HUES6 (cell line): ENCODE measurements around the gene FGF12.
A peak's percentile ranks its signal among the peaks of the same experiment; 100 is the strongest.

Experiments
- H3K27ac ChIP-seq: 2 replicates; pipeline ENCODE4 v1.7.0; 2013; ENCODE audit warnings: low read depth, mild to moderate bottlenecking, low read length, inconsistent platforms
- H3K27me3 ChIP-seq: 2 replicates; pipeline ENCODE4 v1.6.1; 2013; ENCODE audit warnings: low read length; ENCODE audit not compliant: control insufficient read depth, insufficient read depth
- H3K36me3 ChIP-seq: 2 replicates; pipeline ENCODE4 v1.6.1; 2013; ENCODE audit warnings: low read length; ENCODE audit not compliant: control insufficient read depth, insufficient read depth
- H3K4me1 ChIP-seq: 2 replicates; pipeline ENCODE4 v1.6.1; 2013; ENCODE audit warnings: low read length; ENCODE audit not compliant: control insufficient read depth, insufficient read depth
- H3K4me3 ChIP-seq: 2 replicates; pipeline ENCODE4 v1.5.1; 2013; ENCODE audit warnings: low read depth, low read length
- H3K9ac ChIP-seq: one replicate; pipeline ENCODE4 v1.6.1; 2013; ENCODE audit warnings: mild to moderate bottlenecking, low read length
- H3K9me3 ChIP-seq: 2 replicates; pipeline ENCODE4 v1.6.1; 2013; ENCODE audit warnings: low read depth, low read length; ENCODE audit not compliant: control insufficient read depth, insufficient read depth

The FGF12 gene

GRCh38 chr3:192409838-192410683 lies 317.3 kb downstream of the FGF12 start:
- no peak overlapping the region for H3K27ac ChIP-seq
- peak overlapping the region; percentile 86 for H3K9ac ChIP-seq
- peaks cover 68% of the 10 kb centered on the region for H3K27me3 ChIP-seq
- H3K9me3 ChIP-seq: no peaks in the 10 kb centered on the region
- H3K4me3 ChIP-seq: peak overlapping the region; percentile 97
- H3K4me1 ChIP-seq: peaks cover 31% of the 10 kb centered on the region
- H3K36me3 ChIP-seq: no peaks in the 10 kb centered on the region

GRCh38 chr3:192409201-192409837 lies 318.0 kb downstream of the FGF12 start:
- Histone ChIP-seq H3K27me3 (peaks cover 66% of the 10 kb centered on the region), H3K4me1 (peaks cover 27% of the 10 kb centered on the region), H3K4me3 (peak overlapping the region; percentile 97), H3K27ac (peak overlapping the region; percentile 52; the same call in 1 of the 2 replicates), H3K36me3 (no peaks in the 10 kb centered on the region), H3K9me3 (no peaks in the 10 kb centered on the region), H3K9ac (peak overlapping the region; percentile 86)

GRCh38 chr3:192408647-192409200 lies 318.6 kb downstream of the FGF12 start:
- no peak overlapping the region; the same call in 1 of the 2 replicates for H3K27ac ChIP-seq
- H3K4me3 ChIP-seq: peak overlapping the region; percentile 97
- peaks cover 66% of the 10 kb centered on the region for H3K27me3 ChIP-seq
- H3K9ac ChIP-seq: peak overlapping the region; percentile 86
- no peaks in the 10 kb centered on the region for H3K36me3 ChIP-seq
- H3K9me3 ChIP-seq: no peaks in the 10 kb centered on the region
- peaks cover 27% of the 10 kb centered on the region for H3K4me1 ChIP-seq

GRCh38 chr3:192408007-192408646 lies 319.2 kb downstream of the FGF12 start:
- H3K4me1 ChIP-seq: peaks cover 27% of the 10 kb centered on the region
- H3K4me3 ChIP-seq: peak overlapping the region; percentile 97
- no peaks in the 10 kb centered on the region for H3K9me3 ChIP-seq
- H3K9ac ChIP-seq: peak overlapping the region; percentile 78
- peaks cover 62% of the 10 kb centered on the region for H3K27me3 ChIP-seq
- H3K36me3 ChIP-seq: no peaks in the 10 kb centered on the region
- H3K27ac ChIP-seq: no peak overlapping the region

- H3K27ac ChIP-seq: no peak overlapping the region
- H3K4me1 ChIP-seq: no peaks in the 10 kb centered on the region
- H3K36me3 ChIP-seq: no peaks in the 10 kb centered on the region; the same call in 1 of the 2 replicates
- H3K4me3 ChIP-seq: no peak overlapping the region
- no peak overlapping the region for H3K9ac ChIP-seq
- H3K9me3 ChIP-seq: no peaks in the 10 kb centered on the region
- no peaks in the 10 kb centered on the region for H3K27me3 ChIP-seq
These were observed 327.6 kb downstream of the FGF12 start for GRCh38 chr3:192399767-192400166.

- Histone ChIP-seq H3K9me3 (no peaks in the 10 kb centered on the region), H3K36me3 (no peaks in the 10 kb centered on the region; the same call in 1 of the 2 replicates), H3K9ac (no peak overlapping the region), H3K4me3 (no peak overlapping the region), H3K27ac (no peak overlapping the region), H3K4me1 (no peaks in the 10 kb centered on the region), H3K27me3 (no peaks in the 10 kb centered on the region)
These were observed 330.3 kb downstream of the FGF12 start for GRCh38 chr3:192397012-192397411.

- Histone ChIP-seq H3K4me3 (no peak overlapping the region), H3K4me1 (no peaks in the 10 kb centered on the region), H3K27me3 (no peaks in the 10 kb centered on the region), H3K27ac (no peak overlapping the region), H3K9me3 (no peaks in the 10 kb centered on the region), H3K9ac (no peak overlapping the region), H3K36me3 (no peaks in the 10 kb centered on the region)
These were observed 331.8 kb downstream of the FGF12 start for GRCh38 chr3:192395506-192395905.

GRCh38 chr3:192392986-192393385 lies 334.4 kb downstream of the FGF12 start:
- no peak overlapping the region for H3K9ac ChIP-seq
- H3K4me1 ChIP-seq: no peaks in the 10 kb centered on the region
- no peaks in the 10 kb centered on the region for H3K9me3 ChIP-seq
- no peaks in the 10 kb centered on the region for H3K27me3 ChIP-seq
- no peak overlapping the region for H3K27ac ChIP-seq
- no peak overlapping the region for H3K4me3 ChIP-seq
- no peaks in the 10 kb centered on the region for H3K36me3 ChIP-seq

- Histone ChIP-seq H3K4me1 (peaks cover 8% of the 10 kb centered on the region), H3K36me3 (no peaks in the 10 kb centered on the region), H3K27me3 (no peaks in the 10 kb centered on the region), H3K9ac (no peak overlapping the region), H3K9me3 (no peaks in the 10 kb centered on the region), H3K4me3 (no peak overlapping the region), H3K27ac (no peak overlapping the region)
These were observed 344.5 kb downstream of the FGF12 start for GRCh38 chr3:192382861-192383260.

- no peaks in the 10 kb centered on the region for H3K9me3 ChIP-seq
- no peak overlapping the region for H3K4me3 ChIP-seq
- H3K9ac ChIP-seq: no peak overlapping the region
- no peaks in the 10 kb centered on the region for H3K27me3 ChIP-seq
- no peaks in the 10 kb centered on the region for H3K36me3 ChIP-seq
- no peak overlapping the region for H3K27ac ChIP-seq
- H3K4me1 ChIP-seq: peaks cover 11% of the 10 kb centered on the region; the same call in 1 of the 2 replicates
These were observed 353.8 kb downstream of the FGF12 start for GRCh38 chr3:192373586-192373985.
